ENCODE data around the gene TTL. TPM values are rescaled to one million over a fixed set of nuclear protein-coding genes. Genes with fewer than 3 reads are reported as not detected.

Gene TTL
- total RNA-seq, 1 experiment from 2014 or later: 31.4 TPM

DNA sequence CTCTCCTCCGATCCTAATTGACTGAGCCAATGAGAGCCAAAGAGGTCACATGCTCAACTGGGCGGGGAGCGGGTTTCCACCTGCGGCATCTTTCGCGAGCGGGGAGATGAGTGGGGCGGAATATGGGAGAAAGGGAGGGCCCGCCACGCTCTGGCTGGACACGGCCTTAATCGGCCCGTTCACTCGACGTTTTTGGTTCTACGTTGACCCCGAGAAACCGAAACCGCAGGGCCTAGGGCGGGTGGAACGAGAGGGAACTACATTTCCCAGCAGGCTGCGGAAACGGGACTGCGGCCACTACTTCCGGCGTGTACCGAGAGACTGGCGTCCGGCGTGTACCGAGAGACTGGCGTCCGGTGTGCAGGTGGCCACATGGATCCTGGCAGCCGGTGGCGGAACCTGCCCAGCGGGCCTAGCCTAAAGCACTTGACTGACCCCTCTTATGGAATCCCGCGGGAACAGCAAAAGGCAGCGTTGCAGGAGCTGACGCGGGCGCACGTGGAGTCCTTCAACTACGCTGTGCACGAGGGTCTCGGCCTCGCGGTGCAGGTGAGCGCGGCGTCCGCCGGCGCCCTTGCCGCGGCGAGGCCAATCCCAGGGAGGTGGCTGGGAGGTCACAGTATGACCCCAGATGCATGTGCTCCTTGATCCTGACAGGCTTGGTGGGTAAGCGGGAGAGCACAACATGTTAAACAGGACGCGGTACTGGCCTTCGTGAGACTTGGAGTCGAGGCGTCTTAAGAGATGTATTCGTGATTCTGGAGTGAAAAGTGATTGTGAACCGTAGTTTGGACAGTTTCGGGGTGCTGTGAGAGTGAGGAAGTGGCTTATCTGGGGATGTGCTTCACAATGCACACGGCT is 60.4 kb downstream of the TTL start, which contains the start of gene POLR1B:
Gene POLR1B, plus strand, starts transcription at position 343 of the 861 bp plus-strand sequence. Its CDS starts 30 bp downstream, at position 373.
- Histone ChIP-seq H3K9ac (ENCODE audit: low read length) (peak within 1 kb of the TSS; percentile 89), H2AFZ (ENCODE audit: low read length) (peak within 1 kb of the TSS; percentile 99), H3K4me3 (ENCODE audit: low read length) (peak within 1 kb of the TSS; percentile 84), H3K79me2 (ENCODE audit: low read length) (peaks cover 50% of the 10 kb centered on the region), H3K27ac (ENCODE audit: low read length) (peak within 1 kb of the TSS; percentile 79), H3K27me3 (ENCODE audit: low read length) (no peaks in the 10 kb centered on the region), H3K4me2 (ENCODE audit: low read length) (peak within 1 kb of the TSS; percentile 85), H3K36me3 (ENCODE audit: low read depth, low read length) (peaks cover 12% of the 10 kb centered on the region), H3K4me1 (ENCODE audit: insufficient read depth, low read length) (peaks cover 16% of the 10 kb centered on the region), H4K20me1 (ENCODE audit: low read length) (peaks cover 16% of the 10 kb centered on the region), H3K9me2 (replicated peaks; ENCODE audit: low read length) (no peaks in the 10 kb centered on the region), H3F3A (ENCODE audit: low read length, unreplicated experiment) (no peaks in the 10 kb centered on the region), H3K9me3 (ENCODE audit: low read length) (no peaks in the 10 kb centered on the region)
- intact Hi-C loops (cut with micrococcal nuclease): loop anchor here (1.0 kb wide), 1 partner anchor 61 kb away; no protein-coding TSS in a partner anchor
- ChIA-PET POLR2A (ENCODE audit: unreplicated experiment) (no interaction called here), CTCF (no interaction called here)
- TSS peak; percentile 47 for BruUV-seq (replicated peaks)
- DNase-seq: peak; percentile 89
- TF ChIP-seq EZH2 (IDR thresholded peaks at IDR 0.05; ENCODE audit: low read length, unreplicated experiment) (no peak), CTCF (conservative IDR thresholded peaks at IDR 0.05; ENCODE audit: low read depth, low read length) (no peak), EZH2phosphoT487 (IDR thresholded peaks at IDR 0.05; ENCODE audit: borderline replicate concordance, low read length) (no peak)
- ATAC-seq: peak; percentile 88

GRCh38 chr2:112542984-112543661 is 61.2 kb downstream of the TTL start:
- DNase-seq (peak; percentile 44), ATAC-seq (peak; percentile 10)
- H3K4me1 ChIP-seq (ENCODE audit: insufficient read depth, low read length): peaks cover 16% of the 10 kb centered on the region
- no peaks in the 10 kb centered on the region for H3K27me3 ChIP-seq (ENCODE audit: low read length)
- H3K36me3 ChIP-seq (ENCODE audit: low read depth, low read length): peaks cover 19% of the 10 kb centered on the region
- peak overlapping the region; percentile 89 for H3K9ac ChIP-seq (ENCODE audit: low read length)
- H3K9me2 ChIP-seq (replicated peaks; ENCODE audit: low read length): no peaks in the 10 kb centered on the region
- H3K9me3 ChIP-seq (ENCODE audit: low read length): no peaks in the 10 kb centered on the region
- H4K20me1 ChIP-seq (ENCODE audit: low read length): peaks cover 16% of the 10 kb centered on the region
- H2AFZ ChIP-seq (ENCODE audit: low read length): peak overlapping the region; percentile 99
- CTCF ChIA-PET: no interaction called here
- BruUV-seq (replicated peaks): no TSS peak
- H3K79me2 ChIP-seq (ENCODE audit: low read length): peaks cover 58% of the 10 kb centered on the region
- H3K27ac ChIP-seq (ENCODE audit: low read length): peak overlapping the region; percentile 79; the same call in 1 of the 2 replicates
- POLR2A ChIA-PET (ENCODE audit: unreplicated experiment): no interaction called here
- intact Hi-C loops (cut with micrococcal nuclease): loop anchor here (1.0 kb wide), 1 partner anchor 62 kb away; no protein-coding TSS in a partner anchor
- no peaks in the 10 kb centered on the region for H3F3A ChIP-seq (ENCODE audit: low read length, unreplicated experiment)
- H3K4me3 ChIP-seq (ENCODE audit: low read length): peak overlapping the region; percentile 84
- TF ChIP-seq EZH2 (IDR thresholded peaks at IDR 0.05; ENCODE audit: low read length, unreplicated experiment) (no peak), CTCF (conservative IDR thresholded peaks at IDR 0.05; ENCODE audit: low read depth, low read length) (peak; percentile 37)
- peak overlapping the region; percentile 85 for H3K4me2 ChIP-seq (ENCODE audit: low read length)
